GM21737 (cell line): ENCODE results near the gene SPATS2.
"Not testable (repeated sequence)": the region's sequence is repeated elsewhere in the genome, so short reads cannot be mapped to it uniquely, and the experiment has no call there.

Source experiments
- ATAC-seq: cut with Tn5 transposase; IDR thresholded peaks from one replicate; pipeline ENCODE4 v1.9.1; 2021; ENCODE audit warnings: mild to moderate bottlenecking, moderate library complexity; ENCODE audit not compliant: unreplicated experiment

The SPATS2 gene

GRCh38 chr12:49403971-49404450 is 36.7 kb downstream of the SPATS2 start:
- no peak for ATAC-seq

GRCh38 chr12:49404956-49405355 is 37.7 kb downstream of the SPATS2 start:
- ATAC-seq, result no peak

- ATAC-seq, result no peak
These were observed 43.6 kb downstream of the SPATS2 start for GRCh38 chr12:49410818-49411217.

- ATAC-seq, result no peak
These were observed 45.7 kb downstream of the SPATS2 start for GRCh38 chr12:49413010-49413409.

- no peak for ATAC-seq
These were observed 46.5 kb downstream of the SPATS2 start for GRCh38 chr12:49413796-49414195.

GRCh38 chr12:49414364-49414763 is 47.1 kb downstream of the SPATS2 start:
- ATAC-seq, result no peak

GRCh38 chr12:49415521-49415970 is 48.3 kb downstream of the SPATS2 start:
- ATAC-seq, result no peak

- ATAC-seq, result no peak
These were observed 49.6 kb downstream of the SPATS2 start for GRCh38 chr12:49416892-49417291.

- ATAC-seq, result no peak
These were observed 50.3 kb downstream of the SPATS2 start for GRCh38 chr12:49417558-49417957.

- no peak for ATAC-seq
These were observed 53.3 kb downstream of the SPATS2 start for GRCh38 chr12:49420556-49420955.

GRCh38 chr12:49422114-49422513 is 54.9 kb downstream of the SPATS2 start:
- ATAC-seq, result no peak

- ATAC-seq, result no peak
These were observed 61.5 kb downstream of the SPATS2 start for GRCh38 chr12:49428793-49429192.

- ATAC-seq, result no peak
These were observed 65.4 kb downstream of the SPATS2 start for GRCh38 chr12:49432616-49433015.

- ATAC-seq, result not testable (repeated sequence)
These were observed 69.5 kb downstream of the SPATS2 start for GRCh38 chr12:49436799-49437198.

GRCh38 chr12:49439042-49439441 is 71.8 kb downstream of the SPATS2 start:
- no peak for ATAC-seq

- no peak for ATAC-seq
These were observed 72.8 kb downstream of the SPATS2 start for GRCh38 chr12:49440035-49440434.

- no peak for ATAC-seq
These were observed 75.7 kb downstream of the SPATS2 start for GRCh38 chr12:49442915-49443314.

- ATAC-seq, result no peak
These were observed 79.3 kb downstream of the SPATS2 start for GRCh38 chr12:49446571-49446970.

GRCh38 chr12:49448858-49449257 is 81.6 kb downstream of the SPATS2 start:
- no peak for ATAC-seq

GRCh38 chr12:49451468-49452259 is 84.4 kb downstream of the SPATS2 start:
- peak; percentile 85 for ATAC-seq

GRCh38 chr12:49455501-49455900 is 88.2 kb downstream of the SPATS2 start:
- ATAC-seq, result no peak

GRCh38 chr12:49456131-49456679 is 88.9 kb downstream of the SPATS2 start:
- no peak for ATAC-seq
